Measurements from ENCODE around the gene ICA1L. TPM values are rescaled to one million over a fixed set of nuclear protein-coding genes. Genes with fewer than 3 reads are reported as not detected.
A peak's percentile ranks its signal among the peaks of the same experiment; 100 is the strongest.

ICA1L gene
- total and polyA plus RNA-seq, 2 of the 13 experiments (the other 11 are each of a cell fraction or from before 2014, with no cell fraction given) = 1.5 to 2.4 TPM

DNA sequence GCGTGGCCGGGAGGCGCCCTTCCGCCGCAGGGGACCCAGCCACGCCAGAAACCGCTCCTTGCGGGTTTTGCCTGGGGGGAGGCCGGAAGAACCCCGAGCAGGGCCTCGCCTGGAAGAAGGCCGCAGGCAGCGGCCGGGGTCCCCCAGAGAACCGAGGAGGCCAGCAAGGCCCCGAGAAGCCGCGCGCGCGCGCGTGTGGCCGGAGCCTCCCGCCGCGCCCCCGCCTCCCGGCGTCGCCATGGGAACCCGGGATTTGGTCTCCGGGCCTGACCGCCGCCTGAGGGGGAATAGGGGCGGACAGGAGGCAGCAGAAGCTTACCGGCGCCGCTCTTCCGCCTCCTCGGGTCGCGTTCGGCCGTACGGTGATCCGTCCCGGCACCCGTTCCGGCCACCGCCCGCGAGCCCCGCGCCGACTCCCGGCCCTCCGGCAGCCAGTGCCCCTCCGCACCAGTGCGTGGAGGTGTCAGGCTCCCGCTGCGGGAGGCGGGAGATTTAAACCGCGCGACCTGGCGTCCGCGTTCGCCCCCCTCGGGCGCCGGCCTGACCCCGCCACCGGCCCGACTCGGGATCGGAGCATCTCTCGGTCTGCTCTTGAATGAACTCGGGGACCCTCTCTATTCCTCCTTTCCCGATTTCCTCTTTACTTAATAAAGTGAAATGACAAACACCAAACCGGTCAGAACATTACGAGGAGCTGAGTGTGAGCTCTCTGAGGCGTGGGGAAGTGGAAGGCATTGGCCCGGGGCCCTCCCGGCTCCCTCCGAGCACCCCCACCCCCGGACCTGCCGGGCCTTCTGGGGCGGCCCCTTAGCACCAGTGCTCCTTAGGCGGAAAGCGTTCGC lies at the start of gene ICA1L (continued):
- TF ChIP-seq, protein P1, sequence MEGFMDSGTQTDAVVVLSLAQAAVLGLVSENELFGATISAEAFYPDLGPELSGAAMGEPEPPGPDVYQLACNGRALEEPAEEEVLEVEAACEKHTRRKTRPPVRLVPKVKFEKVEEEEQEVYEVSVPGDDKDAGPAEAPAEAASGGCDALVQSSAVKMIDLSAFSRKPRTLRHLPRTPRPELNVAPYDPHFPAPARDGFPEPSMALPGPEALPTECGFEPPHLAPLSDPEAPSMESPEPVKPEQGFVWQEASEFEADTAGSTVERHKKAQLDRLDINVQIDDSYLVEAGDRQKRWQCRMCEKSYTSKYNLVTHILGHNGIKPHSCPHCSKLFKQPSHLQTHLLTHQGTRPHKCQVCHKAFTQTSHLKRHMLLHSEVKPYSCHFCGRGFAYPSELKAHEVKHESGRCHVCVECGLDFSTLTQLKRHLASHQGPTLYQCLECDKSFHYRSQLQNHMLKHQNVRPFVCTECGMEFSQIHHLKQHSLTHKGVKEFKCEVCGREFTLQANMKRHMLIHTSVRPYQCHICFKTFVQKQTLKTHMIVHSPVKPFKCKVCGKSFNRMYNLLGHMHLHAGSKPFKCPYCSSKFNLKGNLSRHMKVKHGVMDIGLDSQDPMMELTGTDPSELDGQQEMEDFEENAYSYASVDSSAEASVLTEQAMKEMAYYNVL (CRISPR knock-in tag; IDR thresholded peaks at IDR 0.05; ENCODE audit: borderline replicate concordance) = peak; percentile 29; the same call in 1 of the 2 replicates
- TF ChIP-seq, protein P2, sequence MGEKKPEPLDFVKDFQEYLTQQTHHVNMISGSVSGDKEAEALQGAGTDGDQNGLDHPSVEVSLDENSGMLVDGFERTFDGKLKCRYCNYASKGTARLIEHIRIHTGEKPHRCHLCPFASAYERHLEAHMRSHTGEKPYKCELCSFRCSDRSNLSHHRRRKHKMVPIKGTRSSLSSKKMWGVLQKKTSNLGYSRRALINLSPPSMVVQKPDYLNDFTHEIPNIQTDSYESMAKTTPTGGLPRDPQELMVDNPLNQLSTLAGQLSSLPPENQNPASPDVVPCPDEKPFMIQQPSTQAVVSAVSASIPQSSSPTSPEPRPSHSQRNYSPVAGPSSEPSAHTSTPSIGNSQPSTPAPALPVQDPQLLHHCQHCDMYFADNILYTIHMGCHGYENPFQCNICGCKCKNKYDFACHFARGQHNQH (CRISPR knock-in tag; IDR thresholded peaks at IDR 0.05) = 0 out of 2 replicates have a peak, but pooled peaks have one; percentile 47
- TF ChIP-seq, protein P3, sequence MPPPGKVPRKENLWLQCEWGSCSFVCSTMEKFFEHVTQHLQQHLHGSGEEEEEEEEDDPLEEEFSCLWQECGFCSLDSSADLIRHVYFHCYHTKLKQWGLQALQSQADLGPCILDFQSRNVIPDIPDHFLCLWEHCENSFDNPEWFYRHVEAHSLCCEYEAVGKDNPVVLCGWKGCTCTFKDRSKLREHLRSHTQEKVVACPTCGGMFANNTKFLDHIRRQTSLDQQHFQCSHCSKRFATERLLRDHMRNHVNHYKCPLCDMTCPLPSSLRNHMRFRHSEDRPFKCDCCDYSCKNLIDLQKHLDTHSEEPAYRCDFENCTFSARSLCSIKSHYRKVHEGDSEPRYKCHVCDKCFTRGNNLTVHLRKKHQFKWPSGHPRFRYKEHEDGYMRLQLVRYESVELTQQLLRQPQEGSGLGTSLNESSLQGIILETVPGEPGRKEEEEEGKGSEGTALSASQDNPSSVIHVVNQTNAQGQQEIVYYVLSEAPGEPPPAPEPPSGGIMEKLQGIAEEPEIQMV (CRISPR knock-in tag; IDR thresholded peaks at IDR 0.05; ENCODE audit: low read depth) = 0 out of 2 replicates have a peak, but pooled peaks have one; percentile 43
- 0 out of 2 replicates have a peak, but pooled peaks have one; percentile 40 for TF ChIP-seq ZNF766 (CRISPR knock-in tag; IDR thresholded peaks at IDR 0.05; ENCODE audit: borderline replicate concordance)
- no peak for TF ChIP-seq ZNF143 (CRISPR knock-in tag; IDR thresholded peaks at IDR 0.05)
- TF ChIP-seq KAT7 (CRISPR knock-in tag; IDR thresholded peaks at IDR 0.05; ENCODE audit: borderline replicate concordance) = 0 out of 2 replicates have a peak, but pooled peaks have one; percentile 41
- TF ChIP-seq, protein P4, sequence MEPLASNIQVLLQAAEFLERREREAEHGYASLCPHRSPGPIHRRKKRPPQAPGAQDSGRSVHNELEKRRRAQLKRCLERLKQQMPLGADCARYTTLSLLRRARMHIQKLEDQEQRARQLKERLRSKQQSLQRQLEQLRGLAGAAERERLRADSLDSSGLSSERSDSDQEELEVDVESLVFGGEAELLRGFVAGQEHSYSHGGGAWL (CRISPR knock-in tag; IDR thresholded peaks at IDR 0.05) = peak; percentile 87
- TF ChIP-seq RFXAP (CRISPR knock-in tag; IDR thresholded peaks at IDR 0.05; ENCODE audit: borderline replicate concordance) = peak; percentile 75
- peak; percentile 91 for TF ChIP-seq ARNT2 (CRISPR knock-in tag; IDR thresholded peaks at IDR 0.05; ENCODE audit: low read depth)
- TF ChIP-seq, protein P5, sequence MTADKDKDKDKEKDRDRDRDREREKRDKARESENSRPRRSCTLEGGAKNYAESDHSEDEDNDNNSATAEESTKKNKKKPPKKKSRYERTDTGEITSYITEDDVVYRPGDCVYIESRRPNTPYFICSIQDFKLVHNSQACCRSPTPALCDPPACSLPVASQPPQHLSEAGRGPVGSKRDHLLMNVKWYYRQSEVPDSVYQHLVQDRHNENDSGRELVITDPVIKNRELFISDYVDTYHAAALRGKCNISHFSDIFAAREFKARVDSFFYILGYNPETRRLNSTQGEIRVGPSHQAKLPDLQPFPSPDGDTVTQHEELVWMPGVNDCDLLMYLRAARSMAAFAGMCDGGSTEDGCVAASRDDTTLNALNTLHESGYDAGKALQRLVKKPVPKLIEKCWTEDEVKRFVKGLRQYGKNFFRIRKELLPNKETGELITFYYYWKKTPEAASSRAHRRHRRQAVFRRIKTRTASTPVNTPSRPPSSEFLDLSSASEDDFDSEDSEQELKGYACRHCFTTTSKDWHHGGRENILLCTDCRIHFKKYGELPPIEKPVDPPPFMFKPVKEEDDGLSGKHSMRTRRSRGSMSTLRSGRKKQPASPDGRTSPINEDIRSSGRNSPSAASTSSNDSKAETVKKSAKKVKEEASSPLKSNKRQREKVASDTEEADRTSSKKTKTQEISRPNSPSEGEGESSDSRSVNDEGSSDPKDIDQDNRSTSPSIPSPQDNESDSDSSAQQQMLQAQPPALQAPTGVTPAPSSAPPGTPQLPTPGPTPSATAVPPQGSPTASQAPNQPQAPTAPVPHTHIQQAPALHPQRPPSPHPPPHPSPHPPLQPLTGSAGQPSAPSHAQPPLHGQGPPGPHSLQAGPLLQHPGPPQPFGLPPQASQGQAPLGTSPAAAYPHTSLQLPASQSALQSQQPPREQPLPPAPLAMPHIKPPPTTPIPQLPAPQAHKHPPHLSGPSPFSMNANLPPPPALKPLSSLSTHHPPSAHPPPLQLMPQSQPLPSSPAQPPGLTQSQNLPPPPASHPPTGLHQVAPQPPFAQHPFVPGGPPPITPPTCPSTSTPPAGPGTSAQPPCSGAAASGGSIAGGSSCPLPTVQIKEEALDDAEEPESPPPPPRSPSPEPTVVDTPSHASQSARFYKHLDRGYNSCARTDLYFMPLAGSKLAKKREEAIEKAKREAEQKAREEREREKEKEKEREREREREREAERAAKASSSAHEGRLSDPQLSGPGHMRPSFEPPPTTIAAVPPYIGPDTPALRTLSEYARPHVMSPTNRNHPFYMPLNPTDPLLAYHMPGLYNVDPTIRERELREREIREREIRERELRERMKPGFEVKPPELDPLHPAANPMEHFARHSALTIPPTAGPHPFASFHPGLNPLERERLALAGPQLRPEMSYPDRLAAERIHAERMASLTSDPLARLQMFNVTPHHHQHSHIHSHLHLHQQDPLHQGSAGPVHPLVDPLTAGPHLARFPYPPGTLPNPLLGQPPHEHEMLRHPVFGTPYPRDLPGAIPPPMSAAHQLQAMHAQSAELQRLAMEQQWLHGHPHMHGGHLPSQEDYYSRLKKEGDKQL (CRISPR knock-in tag; IDR thresholded peaks at IDR 0.05; ENCODE audit: low read depth) = no peak
- TF ChIP-seq MXD4 (CRISPR knock-in tag; IDR thresholded peaks at IDR 0.05) = peak; percentile 75; the same call in 1 of the 2 replicates
- TF ChIP-seq KMT2A (CRISPR knock-in tag; IDR thresholded peaks at IDR 0.05) = peak; percentile 89
- TF ChIP-seq, protein P6, sequence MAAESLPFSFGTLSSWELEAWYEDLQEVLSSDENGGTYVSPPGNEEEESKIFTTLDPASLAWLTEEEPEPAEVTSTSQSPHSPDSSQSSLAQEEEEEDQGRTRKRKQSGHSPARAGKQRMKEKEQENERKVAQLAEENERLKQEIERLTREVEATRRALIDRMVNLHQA (CRISPR knock-in tag; IDR thresholded peaks at IDR 0.05) = 0 out of 2 replicates have a peak, but pooled peaks have one; percentile 23
- no peak for TF ChIP-seq HMG20A (CRISPR knock-in tag; IDR thresholded peaks at IDR 0.05; ENCODE audit: borderline replicate concordance)
- TF ChIP-seq ZNF878 (CRISPR knock-in tag; IDR thresholded peaks at IDR 0.05) = peak; percentile 60; the same call in 1 of the 2 replicates

Measured in HepG2 (cell line).